Fibroblast of lung (primary cell): ENCODE data around the gene LRCH4.

Source experiments
- EZH2 ChIP-seq: IDR thresholded peaks from 2 replicates; pipeline ENCODE4 v1.5.1; 2012; ENCODE audit warnings: low read length, control low read depth, mild to moderate bottlenecking; ENCODE audit errors: missing control alignments
- TF ChIP-seq, protein P1 (sequence below), 2 donors: IDR thresholded peaks in 1 of 2; conservative IDR thresholded peaks in 1 of 2; 1 replicate in 1 of 2; 2 replicates in 1 of 2; pipeline ENCODE4 v1.5.1; 2011 to 2012; ENCODE audit warnings: low read length in 2 of 2, control low read depth in 1 of 2, inconsistent platforms in 1 of 2, low read depth in 1 of 2, mild to moderate bottlenecking in 1 of 2

DNA sequence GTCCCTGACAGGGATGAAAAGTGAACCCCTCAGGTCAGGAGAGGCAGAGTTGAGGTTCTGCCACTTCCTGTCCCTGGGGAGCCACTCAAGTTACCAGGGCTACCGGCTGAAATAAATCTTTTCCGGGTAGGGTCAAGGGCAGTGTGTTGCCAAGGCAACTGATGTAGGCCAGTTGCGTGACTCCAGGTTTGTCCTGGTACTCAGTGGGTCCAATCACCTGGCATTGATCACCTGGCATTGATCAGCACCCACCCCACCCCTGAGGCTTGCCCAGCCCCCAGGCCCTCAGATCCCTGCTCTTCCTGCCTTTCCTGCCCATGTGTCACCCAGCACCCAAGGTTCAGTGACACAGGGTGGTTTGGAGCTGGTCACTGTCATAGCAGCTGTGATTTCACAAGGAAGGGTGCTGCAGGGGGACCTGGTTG, 18.2 kb downstream of the LRCH4 start:
- TF ChIP-seq, protein P1, sequence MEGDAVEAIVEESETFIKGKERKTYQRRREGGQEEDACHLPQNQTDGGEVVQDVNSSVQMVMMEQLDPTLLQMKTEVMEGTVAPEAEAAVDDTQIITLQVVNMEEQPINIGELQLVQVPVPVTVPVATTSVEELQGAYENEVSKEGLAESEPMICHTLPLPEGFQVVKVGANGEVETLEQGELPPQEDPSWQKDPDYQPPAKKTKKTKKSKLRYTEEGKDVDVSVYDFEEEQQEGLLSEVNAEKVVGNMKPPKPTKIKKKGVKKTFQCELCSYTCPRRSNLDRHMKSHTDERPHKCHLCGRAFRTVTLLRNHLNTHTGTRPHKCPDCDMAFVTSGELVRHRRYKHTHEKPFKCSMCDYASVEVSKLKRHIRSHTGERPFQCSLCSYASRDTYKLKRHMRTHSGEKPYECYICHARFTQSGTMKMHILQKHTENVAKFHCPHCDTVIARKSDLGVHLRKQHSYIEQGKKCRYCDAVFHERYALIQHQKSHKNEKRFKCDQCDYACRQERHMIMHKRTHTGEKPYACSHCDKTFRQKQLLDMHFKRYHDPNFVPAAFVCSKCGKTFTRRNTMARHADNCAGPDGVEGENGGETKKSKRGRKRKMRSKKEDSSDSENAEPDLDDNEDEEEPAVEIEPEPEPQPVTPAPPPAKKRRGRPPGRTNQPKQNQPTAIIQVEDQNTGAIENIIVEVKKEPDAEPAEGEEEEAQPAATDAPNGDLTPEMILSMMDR (conservative IDR thresholded peaks at IDR 0.05 in 1 of 2, IDR thresholded peaks at IDR 0.05 in 1 of 2; ENCODE audit: low read depth in 1 of 2, low read length in 2 of 2) = no peak
- no peak for TF ChIP-seq EZH2
